GM18909 (cell line): Measurements from ENCODE around the gene SMPD1.
A peak's percentile ranks its signal among the peaks of the same experiment; 100 is the strongest.

Experiments
- ATAC-seq: cut with Tn5 transposase; IDR thresholded peaks from one replicate; pipeline ENCODE4 v1.9.1; 2021; ENCODE audit warnings: mild to moderate bottlenecking; ENCODE audit not compliant: unreplicated experiment, poor library complexity

Gene SMPD1

DNA sequence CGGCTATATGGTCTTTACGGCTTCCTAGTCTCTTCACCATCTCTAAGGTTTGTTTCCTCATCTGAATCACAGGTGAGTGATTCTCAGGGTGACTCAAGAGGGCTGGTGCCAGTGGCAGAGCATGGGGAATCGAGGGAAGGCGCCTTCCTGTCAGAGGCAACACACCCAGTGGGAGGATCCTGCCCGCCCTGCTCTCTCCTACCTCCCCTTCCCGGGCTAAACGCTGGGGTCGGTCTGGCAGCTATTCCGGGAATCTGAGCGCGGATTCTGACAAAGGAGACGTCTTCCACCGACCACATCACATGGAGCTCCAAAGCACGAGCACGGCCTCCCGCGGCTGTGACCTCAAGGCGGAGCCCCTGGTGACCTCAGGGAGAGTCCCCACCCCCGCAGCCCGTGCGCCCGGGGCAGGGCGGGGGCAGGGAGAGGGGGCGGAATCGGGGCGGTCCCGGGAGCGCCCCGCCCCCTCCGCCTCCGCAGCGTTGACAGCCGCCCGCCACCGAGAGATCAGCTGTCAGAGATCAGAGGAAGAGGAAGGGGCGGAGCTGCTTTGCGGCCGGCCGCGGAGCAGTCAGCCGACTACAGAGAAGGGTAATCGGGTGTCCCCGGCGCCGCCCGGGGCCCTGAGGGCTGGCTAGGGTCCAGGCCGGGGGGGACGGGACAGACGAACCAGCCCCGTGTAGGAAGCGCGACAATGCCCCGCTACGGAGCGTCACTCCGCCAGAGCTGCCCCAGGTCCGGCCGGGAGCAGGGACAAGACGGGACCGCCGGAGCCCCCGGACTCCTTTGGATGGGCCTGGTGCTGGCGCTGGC, at the start of gene SMPD1:
Gene SMPD1, plus strand, starts transcription at position 570 of the 813 bp plus-strand sequence. Its CDS starts 125 bp downstream, at position 695.
- ATAC-seq, result peak; percentile 98

DNA sequence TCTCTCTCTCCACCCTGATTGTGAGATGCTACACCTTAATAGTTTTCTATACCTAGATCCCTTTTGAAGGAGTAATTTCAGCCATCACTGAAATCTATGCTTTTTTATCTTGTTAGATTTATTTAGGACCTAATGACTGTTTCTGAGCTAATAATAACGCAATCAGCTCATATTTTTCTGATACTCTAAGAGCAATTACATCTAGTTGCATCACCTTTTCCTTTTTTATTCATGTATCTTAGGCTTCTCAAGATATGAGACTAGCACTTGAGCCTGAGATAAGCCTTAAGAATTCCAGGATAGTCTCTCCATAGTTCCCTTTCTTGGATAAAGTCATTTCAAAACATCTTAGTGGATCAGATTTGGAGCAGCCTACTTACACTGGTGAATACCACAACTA, 44.9 kb upstream of the SMPD1 start:
- no peak for ATAC-seq

DNA sequence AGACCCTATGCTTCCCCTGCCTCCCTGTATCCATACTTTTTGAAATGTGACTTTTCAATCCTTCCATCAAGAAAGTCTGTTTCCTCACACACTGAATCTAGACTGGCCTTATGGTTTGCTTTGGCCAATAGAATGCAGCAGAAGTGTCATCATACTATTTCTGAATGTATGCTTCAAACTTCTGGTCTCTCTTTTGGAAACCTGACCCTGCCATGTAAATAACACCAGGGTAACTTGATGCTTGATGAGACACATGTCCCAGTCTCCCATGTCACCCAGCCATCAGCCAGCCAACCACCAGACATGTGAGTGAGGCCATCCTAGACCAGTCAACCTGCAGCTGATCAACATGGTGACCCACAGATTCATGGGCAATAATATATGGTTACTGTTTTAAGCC, 40.2 kb upstream of the SMPD1 start:
- ATAC-seq, result no peak

DNA sequence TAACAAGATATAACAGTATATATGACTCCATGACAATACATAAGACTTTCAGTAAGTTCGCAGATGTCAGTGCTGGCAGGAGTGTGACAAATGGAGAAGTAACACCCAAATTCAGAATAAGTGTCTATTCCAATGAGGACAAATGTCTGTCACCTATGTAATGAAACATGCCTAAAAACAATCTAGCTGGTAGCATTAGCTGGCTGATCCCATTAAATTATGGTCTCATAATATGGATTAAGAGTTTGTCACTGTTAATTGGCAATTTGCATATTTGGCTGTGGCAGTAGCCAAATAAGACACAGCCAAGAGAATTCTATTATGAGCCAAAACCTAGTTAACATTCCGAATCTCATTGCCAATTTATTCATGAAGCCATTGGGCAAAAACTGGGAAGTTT, 39.8 kb upstream of the SMPD1 start:
- no peak for ATAC-seq

DNA sequence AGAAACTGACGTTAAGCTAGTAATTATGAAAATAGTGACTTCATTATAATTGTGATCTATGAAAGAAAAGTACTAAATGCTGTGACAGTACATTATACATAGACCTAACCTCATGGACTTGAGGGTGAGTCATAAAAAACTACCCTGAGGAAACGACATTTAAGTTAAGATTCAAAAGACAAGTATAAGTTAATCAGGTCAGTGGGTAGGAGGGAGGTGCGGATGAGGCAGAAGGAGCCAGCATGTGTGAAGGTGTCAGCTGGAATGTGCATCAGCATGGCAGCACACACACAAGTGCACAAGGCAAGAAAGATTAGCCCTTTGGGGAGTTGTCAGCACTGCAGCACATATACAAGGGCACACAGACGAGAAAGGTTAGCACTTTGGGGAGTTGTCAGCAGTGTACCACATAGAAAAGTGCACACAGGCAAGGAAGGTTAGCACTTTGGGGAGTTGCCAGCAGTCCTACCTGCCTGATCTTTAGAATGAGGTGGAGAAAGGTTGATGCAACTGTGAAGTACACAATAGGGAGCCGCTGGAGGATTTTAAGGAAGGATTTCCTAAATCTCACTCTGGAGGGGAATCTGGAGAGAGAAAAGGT, 38.4 kb upstream of the SMPD1 start:
- no peak for ATAC-seq

DNA sequence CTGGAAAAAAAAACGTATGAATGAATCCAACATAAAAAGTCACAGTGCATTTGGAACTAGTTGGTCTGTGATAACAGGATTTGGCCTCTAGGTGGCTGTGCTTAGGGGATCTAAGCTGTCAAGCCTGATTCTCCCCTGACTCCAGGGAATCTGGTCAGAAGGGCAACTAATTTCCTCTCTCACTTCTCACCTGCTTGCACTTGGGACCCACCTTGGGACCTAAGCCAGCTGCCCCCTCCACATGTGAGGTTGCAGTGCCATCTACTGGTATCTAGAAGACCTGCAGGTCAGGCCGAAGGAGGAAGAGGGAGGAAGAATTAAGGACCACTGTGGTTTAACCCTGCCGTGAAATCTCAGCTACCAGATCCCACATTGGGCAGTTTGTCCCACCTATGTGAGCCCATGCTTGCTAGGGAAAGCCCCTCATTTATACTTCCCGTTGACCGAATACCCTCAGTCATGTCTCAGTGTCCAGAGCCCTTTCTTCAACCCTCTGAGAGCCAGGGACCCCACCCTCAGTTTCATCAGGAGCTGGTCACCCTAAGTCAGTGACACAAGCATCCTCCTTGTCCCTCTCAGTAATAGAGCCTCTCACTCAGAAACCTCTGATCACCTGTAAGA, 36.8 kb upstream of the SMPD1 start:
- peak; percentile 78 for ATAC-seq

DNA sequence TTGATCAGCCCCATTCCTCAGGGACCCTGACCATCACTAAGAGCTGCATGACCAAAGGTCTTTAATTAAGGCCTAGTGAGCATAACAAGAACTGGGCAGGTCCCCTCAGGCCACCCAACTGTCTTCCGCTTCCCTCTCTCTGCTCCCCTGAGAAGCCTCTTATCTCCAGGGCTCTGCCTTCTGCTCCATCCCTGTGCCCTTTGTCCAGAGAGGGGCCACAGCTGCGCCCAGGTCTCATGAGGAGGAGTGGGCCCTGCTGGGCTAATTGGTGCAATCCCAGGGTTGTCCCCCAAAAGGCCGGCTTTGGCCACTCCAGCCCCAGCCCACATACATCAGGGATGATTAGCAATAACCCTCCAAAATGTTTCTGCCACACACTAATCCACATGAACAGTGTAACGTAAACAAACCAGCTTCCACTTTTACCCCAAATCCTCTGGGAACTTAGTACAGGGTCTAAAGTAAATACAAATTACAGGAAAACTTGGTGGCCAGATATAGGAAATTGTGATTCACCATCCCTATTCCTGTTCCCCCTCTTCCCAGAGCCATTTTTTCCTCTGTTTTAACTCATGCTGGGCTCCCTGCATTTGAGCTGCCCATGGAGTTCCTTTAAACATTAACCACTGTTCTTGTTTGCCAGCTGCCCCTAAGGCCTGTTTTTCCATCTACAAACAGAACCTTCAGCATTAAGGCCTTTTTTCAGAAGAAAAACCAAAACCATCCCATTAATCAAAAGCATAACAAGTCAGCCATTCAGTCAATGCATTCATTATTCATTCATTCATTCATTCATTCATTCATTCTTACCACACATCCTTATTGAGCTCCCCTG, 35.4 kb upstream of the SMPD1 start:
- no peak for ATAC-seq

DNA sequence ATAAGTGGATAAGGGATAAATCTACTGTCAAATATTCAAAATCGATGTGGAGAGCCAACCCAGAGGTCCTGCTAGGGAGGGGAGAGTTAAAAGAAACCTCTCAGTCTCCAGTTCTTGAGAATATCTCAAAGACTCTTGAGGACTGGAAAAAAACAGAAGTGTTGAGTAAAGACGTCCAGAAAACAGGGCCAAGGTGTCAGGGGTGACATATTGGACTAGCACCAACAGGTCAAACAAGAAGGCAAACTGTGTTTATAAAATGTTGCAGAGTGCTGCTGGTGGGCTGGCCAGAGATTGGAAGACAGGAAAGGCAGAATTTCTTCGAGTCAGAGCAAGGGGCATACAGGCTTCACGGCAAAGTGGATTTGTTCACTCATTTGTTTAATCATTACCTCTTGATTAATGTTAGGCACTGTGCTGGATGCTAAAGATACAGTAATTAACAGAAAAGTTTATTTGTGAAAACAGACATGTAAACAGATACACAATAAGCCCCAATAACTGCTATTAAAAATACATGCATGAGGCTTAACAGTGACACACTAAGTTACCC, 33.7 kb upstream of the SMPD1 start:
- ATAC-seq, result no peak

DNA sequence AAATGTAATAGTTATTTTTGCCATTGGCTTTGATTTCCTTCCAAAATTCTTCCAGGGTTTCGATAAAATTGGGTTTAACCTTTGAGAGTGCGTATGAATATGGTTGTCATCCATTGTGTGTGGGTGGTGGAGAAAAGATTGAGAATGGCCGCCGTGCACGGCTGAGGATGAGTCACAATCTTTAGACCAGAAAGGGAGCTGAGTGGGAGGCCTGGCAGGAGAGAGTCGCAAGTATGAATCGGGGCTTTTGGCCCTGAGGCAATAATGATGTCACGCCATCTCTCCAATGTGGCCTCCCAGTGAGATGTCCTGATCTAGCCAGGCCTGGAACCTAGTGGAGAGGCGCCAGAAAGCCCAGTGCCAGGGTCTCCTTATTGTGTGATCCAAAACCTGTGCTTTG, 33.1 kb upstream of the SMPD1 start:
- ATAC-seq, result no peak

DNA sequence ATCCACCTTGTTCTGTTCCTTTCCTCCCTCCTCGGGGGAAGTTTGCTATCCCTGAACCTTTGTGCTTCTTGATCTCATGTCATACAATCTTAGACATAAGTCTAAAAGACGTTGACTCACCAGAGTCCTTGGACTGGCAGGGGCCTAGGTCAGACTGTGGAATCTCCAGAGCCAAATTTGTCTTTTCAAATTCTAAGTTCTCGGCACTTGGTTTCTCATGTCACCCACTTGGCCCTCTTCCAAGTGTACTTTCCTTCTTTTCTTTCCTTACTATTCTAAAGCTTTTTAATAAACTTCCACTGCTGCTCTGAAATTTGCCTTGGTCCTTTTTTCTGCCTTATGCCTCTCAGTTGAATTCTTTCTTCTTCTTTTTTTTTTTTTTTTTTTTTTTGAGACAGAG, 30.1 kb upstream of the SMPD1 start:
- ATAC-seq, result no peak

DNA sequence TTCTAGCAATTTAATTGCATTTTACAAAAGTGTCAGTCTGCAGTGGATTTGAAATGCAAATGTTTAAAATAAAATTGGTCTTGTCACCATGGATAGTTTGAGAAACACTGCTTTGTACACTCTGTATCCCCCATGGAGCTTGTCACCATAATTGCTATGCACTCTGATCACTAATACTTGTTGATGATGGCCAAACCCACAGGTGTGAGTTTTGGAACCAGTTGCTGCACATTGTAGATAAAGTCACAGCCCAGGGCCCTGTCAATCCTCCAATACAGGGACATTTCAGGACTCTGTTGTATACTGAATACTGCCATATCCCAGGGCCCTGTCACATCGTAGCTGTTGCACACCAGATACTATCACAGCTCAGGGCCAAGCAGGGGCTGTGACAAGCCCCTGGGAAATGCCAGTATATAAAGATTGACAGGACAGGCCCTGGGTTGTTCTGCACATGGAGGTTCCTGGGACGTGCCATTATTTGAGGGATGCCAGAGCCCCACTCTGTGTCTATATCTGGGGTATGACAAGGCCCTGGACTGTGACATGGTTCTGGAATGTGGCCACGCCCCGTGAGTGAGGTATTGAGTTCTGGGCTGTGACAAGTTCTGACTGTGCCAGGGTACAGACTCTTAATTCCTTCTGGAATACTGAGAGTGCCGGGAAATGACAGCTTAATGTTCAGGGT, 27.9 kb upstream of the SMPD1 start:
- no peak for ATAC-seq

DNA sequence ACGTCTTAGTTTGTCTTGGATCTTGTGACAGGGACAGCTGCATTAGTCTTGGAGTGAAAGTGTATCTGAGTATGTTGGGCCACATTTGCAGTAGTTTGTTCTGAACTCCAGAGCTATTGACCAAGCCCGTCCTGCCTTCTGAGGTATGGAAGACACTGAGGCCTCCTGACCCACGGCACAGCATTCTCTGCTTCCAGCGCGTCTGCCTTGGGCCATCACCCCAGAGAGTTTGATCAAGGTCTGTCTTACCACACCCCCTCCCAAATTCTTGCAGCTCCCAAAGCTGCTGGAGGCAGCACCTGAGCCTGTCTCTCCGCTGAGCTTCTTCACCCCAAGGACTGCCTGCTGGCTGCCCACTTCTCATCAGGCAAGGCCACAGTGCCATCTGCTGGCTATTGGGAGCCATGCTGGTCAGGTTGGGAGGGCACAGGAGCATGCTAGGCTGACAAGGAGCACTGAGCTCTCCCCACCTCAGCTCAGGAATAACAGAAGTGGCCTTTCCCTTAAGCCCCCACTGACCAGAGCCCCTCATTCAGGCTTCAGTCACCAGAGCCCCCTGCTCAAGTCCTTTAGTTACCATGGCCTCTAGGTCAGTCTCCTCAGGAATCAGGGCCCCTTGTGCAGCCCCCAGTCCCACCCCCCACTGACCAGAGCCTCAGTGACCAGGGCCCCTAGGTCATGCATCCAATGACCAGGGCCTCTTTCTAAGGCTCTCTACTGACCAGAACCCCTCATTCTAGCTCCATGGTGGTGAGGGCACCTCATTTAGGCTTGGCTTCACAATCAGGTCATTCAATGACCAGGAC, 27.2 kb upstream of the SMPD1 start:
- peak; percentile 89 for ATAC-seq

DNA sequence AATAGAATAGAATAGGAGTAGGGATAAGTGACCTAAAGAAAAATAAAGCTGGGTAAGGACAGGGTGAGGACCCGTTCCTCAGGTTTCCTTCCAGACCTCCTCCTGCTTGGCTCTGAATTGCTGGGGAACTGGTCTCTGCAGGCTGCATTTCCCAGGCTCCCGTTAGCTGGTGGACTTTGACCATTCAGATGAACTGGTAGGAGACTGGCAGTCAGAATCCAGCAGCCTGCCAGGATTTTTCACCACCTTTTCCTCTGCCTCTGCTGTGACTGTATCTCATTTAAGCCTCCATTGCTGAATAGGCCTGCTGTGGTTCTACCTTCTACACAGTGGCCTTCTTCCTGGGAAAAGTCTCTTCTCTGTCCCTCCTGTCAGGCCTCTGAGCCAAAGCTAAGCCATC, 24.6 kb upstream of the SMPD1 start:
- ATAC-seq, result no peak

DNA sequence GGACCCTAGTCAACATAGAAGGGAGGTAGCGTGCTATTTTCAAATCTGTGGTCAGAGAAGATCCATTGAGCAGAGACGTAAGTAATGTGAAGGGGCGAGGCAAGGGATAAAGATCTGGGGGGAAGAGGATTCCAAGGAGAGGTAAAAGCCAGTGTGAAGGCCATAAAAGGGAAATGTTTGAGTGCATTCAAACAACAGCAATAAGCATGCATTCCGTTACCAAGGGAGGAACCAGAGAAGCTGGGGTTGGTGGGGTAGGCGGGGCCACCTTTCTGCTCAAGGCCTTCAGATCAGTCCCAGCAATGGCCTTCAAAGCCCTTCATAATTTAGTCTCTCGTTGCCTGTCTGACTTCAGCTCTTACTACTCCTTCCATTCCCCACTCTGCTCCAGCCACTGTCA, 18.4 kb upstream of the SMPD1 start:
- no peak for ATAC-seq

DNA sequence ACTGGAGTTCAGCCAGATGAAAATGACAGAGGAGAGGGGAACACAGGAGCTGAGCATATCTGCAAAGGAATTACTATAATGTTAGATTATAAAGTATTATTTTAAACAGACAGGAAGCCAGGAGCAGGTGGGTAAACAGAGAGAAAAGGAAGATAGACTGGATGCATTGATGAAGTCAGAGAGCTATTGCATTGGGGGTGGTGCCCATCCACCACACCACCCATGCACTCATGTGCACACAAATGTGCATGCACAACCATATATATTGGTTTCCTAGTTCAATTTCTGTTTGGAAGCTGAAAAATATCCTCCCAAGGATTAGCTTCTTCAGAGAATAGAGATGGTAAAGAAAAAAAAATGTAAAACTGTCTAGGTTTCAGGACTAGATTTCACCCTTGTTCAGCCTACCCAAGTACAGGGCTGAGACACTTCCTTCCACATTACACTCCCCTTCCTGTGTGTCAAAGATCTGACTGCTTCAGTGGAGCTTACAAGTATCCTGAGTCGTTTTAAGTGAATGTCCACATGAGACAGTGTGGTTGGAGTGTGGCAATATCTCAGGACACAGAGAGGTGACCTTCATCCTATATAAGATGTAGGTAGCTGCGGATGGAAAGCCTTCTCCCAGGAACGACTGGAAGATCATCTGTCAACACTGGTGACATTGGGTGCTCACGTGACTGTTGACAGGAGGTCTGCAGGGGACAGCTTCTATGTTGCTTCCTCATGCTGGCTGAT, 12.2 kb upstream of the SMPD1 start:
- no peak for ATAC-seq

DNA sequence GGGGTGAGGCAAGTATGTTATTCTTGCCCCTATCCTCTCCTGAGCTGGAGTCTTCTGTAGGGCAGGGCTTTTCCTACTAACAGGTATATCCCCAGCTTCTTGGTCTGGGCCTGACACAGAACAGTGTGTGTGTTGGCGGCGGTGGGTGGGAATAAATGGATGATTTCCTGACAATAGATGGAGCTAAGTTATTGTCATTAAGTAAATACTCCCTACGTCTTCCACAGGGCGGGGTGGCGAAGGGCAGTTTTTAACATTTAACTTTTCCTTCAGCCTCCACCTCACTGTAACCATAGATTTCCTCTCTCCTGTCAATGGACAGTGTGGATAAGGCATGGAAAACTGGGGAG, 11.7 kb upstream of the SMPD1 start:
- ATAC-seq, result no peak

DNA sequence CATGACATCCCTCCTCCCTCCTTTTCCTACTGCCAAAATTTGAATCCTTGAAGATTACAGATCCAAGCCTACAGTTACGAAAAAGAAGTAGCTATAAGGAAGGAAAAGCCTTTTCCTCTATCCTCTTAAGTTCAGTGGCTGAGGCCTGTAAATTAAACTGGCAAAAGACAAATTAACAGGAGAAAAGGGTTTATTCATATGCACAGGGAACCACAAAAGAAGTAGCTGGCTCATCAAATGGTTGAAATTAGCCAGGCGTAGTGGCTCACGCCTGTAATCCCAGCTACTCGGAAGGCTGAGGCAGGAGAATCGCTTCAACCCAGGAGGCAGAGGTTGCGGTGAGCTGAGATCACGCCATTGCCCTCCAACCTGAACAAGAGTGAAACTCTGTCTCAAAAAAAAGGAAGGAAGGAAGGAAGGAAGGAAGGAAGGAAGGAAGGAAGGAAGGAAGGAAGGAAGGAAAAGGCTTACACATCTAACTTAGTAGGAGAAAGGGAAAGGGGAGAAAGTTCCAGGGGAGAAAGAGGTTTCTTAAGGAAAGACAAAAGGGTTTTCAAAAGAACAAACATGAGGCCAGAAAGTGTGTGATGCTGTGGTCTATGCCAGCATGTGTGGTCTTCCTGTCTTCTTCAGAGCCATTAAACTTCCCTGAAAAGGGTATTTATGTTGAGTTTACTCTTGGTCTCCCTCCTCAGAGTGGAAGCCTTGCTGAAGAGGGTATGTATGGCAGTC, 5.1 kb upstream of the SMPD1 start:
- no peak for ATAC-seq
